Naive thymus-derived CD4-positive, alpha-beta T cell (primary cell): ENCODE data around the gene PNPO. TPM values are rescaled to one million over a fixed set of nuclear protein-coding genes. Genes with fewer than 3 reads are reported as not detected.

ENCODE experiments used
- ATAC-seq: fragments of 150-1000 bp; cut with Tn5 transposase; 2 replicates; pipeline ENCODE4 v1.10.0; 2021; ENCODE audit warnings: mild to moderate bottlenecking, moderate library complexity
- CTCF ChIA-PET: fragments of 350-600 bp; sonication (Branson Sonifier 250); formaldehyde crosslinking; loops from one replicate; lab custom pipeline; 2021; ENCODE audit warnings: antibody characterized with exemption; lab: Charles Lee
- POLR2A ChIA-PET: fragments of 350-600 bp; sonication (Branson Sonifier 250); formaldehyde crosslinking; loops from one replicate; lab custom pipeline; 2021; ENCODE audit warnings: antibody characterized with exemption, inconsistent platforms; lab: Charles Lee
- DNase-seq, 9 donors: peaks; one replicate each; pipeline versions ENCODE4 v3.0.0 to v3.0.0-alpha.2; 2020 to 2022; ENCODE audit warnings: mixed read lengths in 1 of 9
- H3K27ac ChIP-seq: one replicate; pipeline ENCODE4 v1.7.0; 2013; ENCODE audit warnings: mild to moderate bottlenecking, low read depth, low read length, moderate library complexity
- H3K27me3 ChIP-seq, 2 donors: one replicate each; pipeline ENCODE4 v1.7.0; 2013; ENCODE audit warnings: low read length in 2 of 2, mild to moderate bottlenecking in 2 of 2, moderate library complexity in 2 of 2; ENCODE audit not compliant: control insufficient read depth in 2 of 2, insufficient read depth in 2 of 2
- H3K36me3 ChIP-seq, 3 experiments: 1 replicate in 2 of 3; 2 replicates in 1 of 3; pipeline ENCODE4 v1.7.0; 2013; ENCODE audit warnings: low read length in 3 of 3, mild to moderate bottlenecking in 3 of 3, moderate library complexity in 1 of 3; ENCODE audit not compliant: insufficient read depth in 3 of 3, control insufficient read depth in 2 of 3
- H3K4me1 ChIP-seq, 2 donors: one replicate each; pipeline ENCODE4 v1.7.0; 2013; ENCODE audit warnings: low read length in 2 of 2, mild to moderate bottlenecking in 2 of 2, moderate library complexity in 1 of 2; ENCODE audit not compliant: control insufficient read depth in 2 of 2, insufficient read depth in 2 of 2
- H3K4me3 ChIP-seq: 2 replicates; pipeline ENCODE4 v1.7.0; 2013; ENCODE audit warnings: mild to moderate bottlenecking, low read length
- H3K9me3 ChIP-seq, 3 experiments: 1 replicate in 2 of 3; 2 replicates in 1 of 3; pipeline ENCODE4 v1.7.0; 2013; ENCODE audit warnings: low read length in 3 of 3; ENCODE audit not compliant: control insufficient read depth in 2 of 3
- H3K27ac Mint-ChIP-seq, 9 donors: one replicate each; pipeline ENCODE4 v1.8.0; 2020 to 2022; ENCODE audit warnings: mixed read lengths in 9 of 9, mild to moderate bottlenecking in 8 of 9, moderate library complexity in 5 of 9, inconsistent platforms in 2 of 9
- H3K27me3 Mint-ChIP-seq, 5 donors: one replicate each; pipeline ENCODE4 v1.8.0; 2021 to 2022; ENCODE audit warnings: mixed read lengths in 5 of 5, mild to moderate bottlenecking in 1 of 5
- H3K36me3 Mint-ChIP-seq, 5 donors: one replicate each; pipeline ENCODE4 v1.8.0; 2020 to 2022; ENCODE audit warnings: mixed read lengths in 5 of 5, mild to moderate bottlenecking in 3 of 5, inconsistent platforms in 1 of 5
- H3K4me1 Mint-ChIP-seq, 7 donors: one replicate each; pipeline ENCODE4 v1.8.0; 2020 to 2022; ENCODE audit warnings: mixed read lengths in 7 of 7, mild to moderate bottlenecking in 3 of 7, inconsistent platforms in 1 of 7
- H3K4me3 Mint-ChIP-seq, 10 donors: one replicate each; pipeline ENCODE4 v1.8.0; 2020 to 2022; ENCODE audit warnings: mild to moderate bottlenecking in 10 of 10, mixed read lengths in 10 of 10, moderate library complexity in 6 of 10, inconsistent platforms in 2 of 10
- H3K9me3 Mint-ChIP-seq, 11 donors: one replicate each; pipeline ENCODE4 v1.8.0; 2020 to 2022; ENCODE audit warnings: mixed read lengths in 11 of 11, mild to moderate bottlenecking in 4 of 11, inconsistent platforms in 1 of 11, moderate library complexity in 1 of 11
- intact Hi-C, 2 donors: fragments of 100-400 bp; cut with micrococcal nuclease; formaldehyde crosslinking; loops; one replicate each; pipeline ENCODE4 v1.15.1; 2023
- polyA plus RNA-seq, 2 donors: library from polyadenylated mRNA; unstranded; fragments of 300-500 nt; fragmentation: Illumina TruSeq; gene quantifications; one replicate each; pipeline ENCODE4 v1.2.3, GENCODE V29; 2021
- total RNA-seq, 6 experiments: library from RNA in 5 of 6; stranded (reverse) in 5 of 6; gene quantifications; 1 replicate in 5 of 6; 2 replicates in 1 of 6; pipeline ENCODE4 v1.2.3 and lab custom pipeline; 2021 to 2026

PNPO gene
- total and polyA plus RNA-seq, 7 experiments from 2014 or later = 12.0 to 35.7 (median 16.2) TPM

DNA sequence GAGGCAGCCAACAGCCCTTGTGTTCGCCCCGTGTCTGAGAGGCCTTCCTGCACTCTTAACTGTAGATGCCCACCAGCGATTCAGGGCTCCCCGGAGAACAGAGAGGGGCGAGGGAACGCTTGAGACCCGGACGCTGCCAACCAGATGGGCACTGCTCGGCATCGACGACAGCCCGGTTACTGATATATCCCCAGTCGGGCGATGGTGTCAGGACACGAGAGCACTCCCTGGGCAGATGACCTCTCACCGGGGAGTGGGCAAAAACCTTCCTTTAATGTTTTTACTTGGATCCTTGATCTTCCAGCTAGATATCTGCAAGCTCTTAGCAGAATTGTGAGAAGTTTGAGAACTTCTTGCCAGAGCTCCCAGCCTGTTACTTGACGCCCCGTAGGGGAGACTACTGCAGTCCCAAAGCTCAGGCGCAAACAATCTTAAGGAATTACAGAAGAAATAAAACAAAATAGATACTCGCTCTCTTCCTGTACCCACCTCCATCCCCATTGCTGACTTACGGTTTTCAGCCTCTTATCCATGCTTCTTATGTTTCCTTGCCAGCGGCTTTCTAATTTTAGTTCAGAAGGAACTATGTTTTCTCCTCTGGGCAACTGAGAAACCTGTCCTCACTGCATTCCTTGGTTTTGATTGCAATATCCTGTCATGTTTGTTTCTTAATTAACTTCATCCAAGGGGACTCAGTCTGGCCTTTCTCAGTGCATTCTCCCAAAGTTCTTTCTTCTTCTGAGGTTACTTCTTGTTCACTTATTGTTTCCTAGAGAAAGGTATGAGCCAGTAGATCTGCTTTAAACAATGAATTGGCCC lies 44.5 kb upstream of the PNPO start:
- Histone ChIP-seq H3K27ac (peak overlapping the region; percentile 98), H3K4me3 (peak overlapping the region; percentile 64), H3K9me3 (no peaks in the 10 kb centered on the region), H3K27me3 (no peaks in the 10 kb centered on the region), H3K4me1 (peaks cover 20 to 23% of the 10 kb centered on the region in 2 donors), H3K36me3 (peaks cover 0 to 11% (median 4%) of the 10 kb centered on the region in 3 experiments)
- Mint-ChIP-seq H3K27ac (peak overlapping the region; percentile 88 to 99 (median 95)), H3K9me3 (peaks cover 0 to 4% (median 0%) of the 10 kb centered on the region in 11 donors), H3K4me1 (peaks cover 32 to 67% (median 57%) of the 10 kb centered on the region in 7 donors), H3K4me3 (peak overlapping the region; percentile 88 to 100 (median 92)), H3K36me3 (peaks cover 0 to 9% (median 4%) of the 10 kb centered on the region in 5 donors), H3K27me3 (peaks cover 0 to 4% (median 0%) of the 10 kb centered on the region in 5 donors)
- ATAC-seq (no peak), DNase-seq (peak in 1 of 9 donors; percentile 14)
- CTCF ChIA-PET = no interaction called here
- intact Hi-C loops = loop anchor here (1.0 to 10.0 kb wide), 12 partner anchors 44 to 995 kb away; partner anchors contain the start of genes ATP5MC1 (in 2 of the 2), KPNB1 (in 2 of the 2), LRRC46 (in 2 of the 2) and MRPL10 (in 2 of the 2)
- POLR2A ChIA-PET = interaction anchor here (0.7 to 2.9 kb wide), 3 partner anchors 56 to 1682 kb away, joined by 3 to 41 read pairs (median 4); partner anchors contain the start of genes LRRC46, MRPL10 and SCRN2

DNA sequence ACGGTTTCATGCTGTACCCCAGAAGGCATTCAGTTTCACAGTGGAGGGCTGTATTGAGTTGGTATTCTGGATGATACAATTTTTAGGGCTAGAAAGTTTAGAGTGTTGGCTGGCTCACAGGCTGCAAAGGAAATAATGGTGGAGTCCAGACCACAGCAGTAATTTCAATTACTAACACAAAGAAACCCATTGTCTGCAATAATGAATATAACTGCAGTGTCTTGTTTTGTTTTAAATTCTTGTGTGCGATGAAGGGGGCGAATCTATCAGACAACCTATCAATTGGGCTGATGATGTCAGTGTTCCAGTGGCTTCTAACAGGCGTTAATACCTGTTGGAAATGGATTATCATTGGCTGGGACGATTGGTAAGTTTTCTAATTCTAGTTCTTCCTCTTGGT lies 43.8 kb upstream of the PNPO start:
- Histone ChIP-seq H3K27ac (peak overlapping the region; percentile 98), H3K4me3 (no peak overlapping the region), H3K27me3 (no peaks in the 10 kb centered on the region), H3K36me3 (peaks cover 0 to 11% (median 4%) of the 10 kb centered on the region in 3 experiments), H3K4me1 (peaks cover 20 to 23% of the 10 kb centered on the region in 2 donors), H3K9me3 (no peaks in the 10 kb centered on the region)
- DNase-seq = no peak
- POLR2A ChIA-PET = interaction anchor here (0.9 to 2.9 kb wide), 2 partner anchors 11 to 57 kb away, joined by 3 to 41 read pairs; partner anchors contain the start of gene SCRN2
- Mint-ChIP-seq H3K36me3 (peaks cover 0 to 13% (median 9%) of the 10 kb centered on the region in 5 donors), H3K4me3 (peak overlapping the region; percentile 88 to 100 (median 92)), H3K4me1 (peaks cover 32 to 74% (median 64%) of the 10 kb centered on the region in 7 donors), H3K27me3 (peaks cover 0 to 4% (median 0%) of the 10 kb centered on the region in 5 donors), H3K27ac (peak overlapping the region; percentile 17 to 99 (median 94)), H3K9me3 (peaks cover 0 to 4% (median 0%) of the 10 kb centered on the region in 11 donors)
- CTCF ChIA-PET = no interaction called here
- ATAC-seq = no peak
- intact Hi-C loops = loop anchor here (5.0 to 10.0 kb wide), 4 partner anchors 203 to 995 kb away; partner anchors contain the start of genes ATP5MC1 (in 1 of the 2), EFCAB13 (in 1 of the 2), KPNB1 (in 1 of the 2) and TBKBP1 (in 1 of the 2)

- CTCF ChIA-PET = interaction anchor here (1.0 kb wide), 1 partner anchor 52 kb away, joined by 3 read pairs; no protein-coding TSS in a partner anchor
- Mint-ChIP-seq H3K27ac (peak overlapping the region in 1 of 9 donors; percentile 98), H3K9me3 (peaks cover 0 to 4% (median 0%) of the 10 kb centered on the region in 11 donors), H3K4me1 (peaks cover 32 to 79% (median 68%) of the 10 kb centered on the region in 7 donors), H3K36me3 (peaks cover 0 to 17% (median 9%) of the 10 kb centered on the region in 5 donors), H3K27me3 (peaks cover 0 to 4% (median 0%) of the 10 kb centered on the region in 5 donors), H3K4me3 (peak overlapping the region in 6 of 10 donors; percentile 18 to 97 (median 70))
- Histone ChIP-seq H3K4me1 (peaks cover 20 to 23% of the 10 kb centered on the region in 2 donors), H3K27ac (no peak overlapping the region), H3K27me3 (no peaks in the 10 kb centered on the region), H3K4me3 (no peak overlapping the region), H3K9me3 (no peaks in the 10 kb centered on the region), H3K36me3 (peaks cover 0 to 11% (median 4%) of the 10 kb centered on the region in 3 experiments)
- POLR2A ChIA-PET = interaction anchor here (0.9 kb wide), 1 partner anchor 10 kb away, joined by 3 read pairs; no protein-coding TSS in a partner anchor
- no peak for DNase-seq
- intact Hi-C loops = loop anchor here (5.0 to 10.0 kb wide), 4 partner anchors 203 to 994 kb away; partner anchors contain the start of genes ATP5MC1 (in 1 of the 2), EFCAB13 (in 1 of the 2), KPNB1 (in 1 of the 2) and TBKBP1 (in 1 of the 2)
- no peak for ATAC-seq
Observed at GRCh38 chr17:47898241-47898640, 43.1 kb upstream of the PNPO start.

GRCh38 chr17:47899643-47900042 lies 41.7 kb upstream of the PNPO start:
- Mint-ChIP-seq H3K27ac (peak overlapping the region in 3 of 9 donors; percentile 13 to 24 (median 14)), H3K27me3 (peaks cover 0 to 4% (median 0%) of the 10 kb centered on the region in 5 donors), H3K4me1 (peaks cover 23 to 73% (median 62%) of the 10 kb centered on the region in 7 donors), H3K4me3 (peak overlapping the region in 2 of 10 donors; percentile 21 to 48), H3K9me3 (peaks cover 0 to 4% (median 0%) of the 10 kb centered on the region in 11 donors), H3K36me3 (peaks cover 0 to 19% (median 13%) of the 10 kb centered on the region in 5 donors)
- no peak overlapping the region for H3K4me3 ChIP-seq
- ATAC-seq = no peak
- ChIA-PET CTCF (no interaction called here), POLR2A (no interaction called here)
- H3K36me3 ChIP-seq = peaks cover 0 to 11% (median 4%) of the 10 kb centered on the region in 3 experiments
- DNase-seq = no peak
- H3K27me3 ChIP-seq = no peaks in the 10 kb centered on the region
- H3K9me3 ChIP-seq = no peaks in the 10 kb centered on the region
- intact Hi-C loops = loop anchor here (5.0 to 10.0 kb wide), 4 partner anchors 205 to 993 kb away; partner anchors contain the start of genes ATP5MC1 (in 1 of the 2), EFCAB13 (in 1 of the 2), KPNB1 (in 1 of the 2) and TBKBP1 (in 1 of the 2)
- H3K4me1 ChIP-seq = peaks cover 17 to 21% of the 10 kb centered on the region in 2 donors
- no peak overlapping the region for H3K27ac ChIP-seq

DNA sequence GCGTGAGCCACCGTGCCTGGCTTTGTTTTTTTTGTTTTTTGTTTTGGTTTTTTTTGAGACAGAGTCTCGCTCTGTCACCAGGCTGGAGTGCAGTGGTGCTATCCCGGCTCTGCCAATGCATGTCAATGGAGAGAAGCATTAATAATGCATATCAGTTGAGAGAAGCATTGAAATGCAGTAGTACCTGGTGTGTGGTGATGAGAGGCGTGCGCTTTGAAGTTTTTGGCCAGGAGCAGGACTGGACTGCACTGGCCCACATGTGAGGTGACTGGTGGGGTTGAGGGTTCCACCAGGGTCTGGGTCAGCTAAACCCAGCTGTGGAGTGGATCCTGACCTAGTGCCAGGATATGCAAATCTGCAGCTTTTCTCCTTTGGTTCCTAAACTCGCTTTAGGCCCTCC lies 39.9 kb upstream of the PNPO start:
- H3K27me3 ChIP-seq = no peaks in the 10 kb centered on the region
- ATAC-seq (no peak), DNase-seq (no peak)
- peaks cover 0 to 26% (median 16%) of the 10 kb centered on the region in 5 donors for H3K36me3 Mint-ChIP-seq
- intact Hi-C loops = no loop called here
- peaks cover 22 to 82% (median 70%) of the 10 kb centered on the region in 7 donors for H3K4me1 Mint-ChIP-seq
- H3K27me3 Mint-ChIP-seq = no peaks in the 10 kb centered on the region
- H3K27ac ChIP-seq = no peak overlapping the region
- POLR2A ChIA-PET = interaction anchor here (0.6 to 0.7 kb wide), 3 partner anchors 609 to 1024 kb away, joined by 3 read pairs; no protein-coding TSS in a partner anchor
- H3K9me3 ChIP-seq = no peaks in the 10 kb centered on the region
- H3K9me3 Mint-ChIP-seq = no peaks in the 10 kb centered on the region
- H3K4me1 ChIP-seq = peaks cover 11 to 20% of the 10 kb centered on the region in 2 donors
- H3K27ac Mint-ChIP-seq = no peak overlapping the region
- no peak overlapping the region for H3K4me3 ChIP-seq
- H3K36me3 ChIP-seq = peaks cover 4 to 11% (median 4%) of the 10 kb centered on the region in 3 experiments
- H3K4me3 Mint-ChIP-seq = no peak overlapping the region
- CTCF ChIA-PET = no interaction called here
